SH-SY5Y (cell line): ENCODE results near the gene SGCD.

Source experiments
- GATA2 ChIP-seq: IDR thresholded peaks from 2 replicates; pipeline ENCODE4 v1.6.1; 2011; ENCODE audit warnings: mild to moderate bottlenecking, low read depth, low read length
- GATA3 ChIP-seq: IDR thresholded peaks from 2 replicates; pipeline ENCODE4 v1.6.1; 2011; ENCODE audit warnings: low read depth, mild to moderate bottlenecking, low read length, moderate library complexity

The SGCD gene

GRCh38 chr5:156597276-156597675 lies 270.3 kb downstream of the SGCD start:
- no peak for TF ChIP-seq GATA3
- no peak for TF ChIP-seq GATA2

DNA sequence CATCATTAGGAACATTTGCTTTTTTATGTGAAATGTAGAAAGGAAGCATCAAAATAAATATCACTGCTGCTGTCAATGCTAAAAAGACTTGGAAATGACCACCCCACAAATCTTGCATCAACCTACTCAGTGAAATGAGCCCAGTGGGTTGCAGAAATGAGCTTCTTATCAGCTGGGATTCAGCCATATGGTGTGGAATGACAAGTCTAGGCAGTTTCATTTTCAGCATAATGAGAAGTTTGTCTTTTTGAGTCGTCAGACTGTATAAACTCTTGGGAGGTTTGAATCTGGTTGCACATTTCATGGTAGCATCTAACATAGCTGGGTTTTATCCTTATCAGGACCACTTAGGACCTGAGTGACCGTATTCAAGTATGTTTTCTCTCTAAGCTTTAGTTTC lies 272.0 kb downstream of the SGCD start:
- no peak for TF ChIP-seq GATA3
- TF ChIP-seq GATA2 = no peak

DNA sequence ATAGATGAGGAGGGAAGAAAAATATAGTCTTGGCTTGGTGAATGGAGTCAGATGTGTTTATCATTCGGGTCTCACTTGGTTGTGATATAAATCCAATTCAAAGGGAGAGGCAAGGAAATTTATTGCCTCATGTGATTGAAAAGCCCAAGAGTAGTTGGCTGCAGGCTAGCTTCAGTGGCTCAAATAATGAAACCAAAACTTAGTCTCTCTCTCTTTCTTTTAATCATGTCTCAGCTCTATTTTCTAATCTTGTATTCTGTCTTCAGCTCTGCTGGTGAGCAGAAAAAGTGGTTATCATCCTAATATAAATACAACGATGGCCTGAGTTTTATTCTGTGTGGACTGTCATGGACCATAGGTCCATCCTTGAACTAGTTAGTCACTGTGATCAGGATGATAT lies 288.9 kb downstream of the SGCD start:
- TF ChIP-seq GATA2 (no peak), GATA3 (no peak)

GRCh38 chr5:156617426-156617825 lies 290.5 kb downstream of the SGCD start:
- TF ChIP-seq GATA2 (no peak), GATA3 (no peak)

GRCh38 chr5:156618601-156619000 lies 291.6 kb downstream of the SGCD start:
- no peak for TF ChIP-seq GATA3
- no peak for TF ChIP-seq GATA2

DNA sequence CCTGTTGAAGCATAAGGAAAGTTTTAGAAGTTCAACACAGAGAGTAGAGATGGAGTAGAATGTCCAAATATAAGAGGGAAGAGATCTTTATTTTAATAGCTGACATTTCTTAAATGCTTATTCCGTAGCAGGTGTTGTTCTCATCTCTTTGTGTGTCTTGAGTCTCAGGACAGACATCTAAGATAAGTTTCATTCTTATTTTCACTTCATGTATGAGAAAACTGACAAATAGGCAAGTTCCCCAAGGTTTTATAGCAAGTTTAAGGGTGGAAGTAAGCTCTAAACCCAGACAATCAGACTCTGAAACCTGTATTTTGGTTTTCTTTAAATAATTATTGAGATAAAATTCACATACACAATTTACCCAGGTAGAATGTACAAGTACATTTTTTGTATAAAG lies 294.8 kb downstream of the SGCD start:
- TF ChIP-seq GATA2 (no peak), GATA3 (no peak)

DNA sequence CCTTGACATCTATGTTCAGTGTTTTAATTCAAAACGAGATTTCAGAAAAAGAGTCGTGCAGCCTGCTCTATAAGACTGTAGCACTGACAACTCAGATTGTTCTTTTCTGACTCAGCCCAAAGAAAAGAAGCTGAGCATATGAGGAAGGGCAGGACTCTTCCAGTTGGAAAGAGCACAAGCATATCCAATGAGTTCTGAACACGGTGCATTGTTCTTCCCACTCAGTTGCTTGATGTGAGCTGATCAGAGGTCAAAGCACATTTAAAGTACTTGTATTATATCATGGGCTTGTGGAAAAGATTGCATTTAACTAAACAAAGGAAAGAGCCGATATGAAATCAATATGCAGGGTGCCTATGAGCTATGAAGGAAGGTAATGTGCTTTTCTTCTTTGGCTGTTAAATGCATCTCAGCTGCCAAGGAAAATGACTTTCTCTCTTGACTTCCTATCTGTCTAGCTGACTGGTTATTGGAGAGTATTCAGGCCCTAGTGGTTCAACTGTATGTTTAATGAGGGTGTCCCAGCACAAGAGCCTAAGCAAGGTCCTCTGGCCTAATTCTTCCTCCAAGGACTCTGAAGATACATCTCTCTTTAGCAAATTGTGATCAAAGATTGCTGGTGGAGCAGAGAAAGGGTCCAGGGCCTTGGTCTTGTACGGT lies 296.5 kb downstream of the SGCD start:
- TF ChIP-seq GATA2 (no peak), GATA3 (no peak)

- no peak for TF ChIP-seq GATA2
- TF ChIP-seq GATA3 = no peak
Measured at GRCh38 chr5:156624686-156625085, 297.7 kb downstream of the SGCD start.

DNA sequence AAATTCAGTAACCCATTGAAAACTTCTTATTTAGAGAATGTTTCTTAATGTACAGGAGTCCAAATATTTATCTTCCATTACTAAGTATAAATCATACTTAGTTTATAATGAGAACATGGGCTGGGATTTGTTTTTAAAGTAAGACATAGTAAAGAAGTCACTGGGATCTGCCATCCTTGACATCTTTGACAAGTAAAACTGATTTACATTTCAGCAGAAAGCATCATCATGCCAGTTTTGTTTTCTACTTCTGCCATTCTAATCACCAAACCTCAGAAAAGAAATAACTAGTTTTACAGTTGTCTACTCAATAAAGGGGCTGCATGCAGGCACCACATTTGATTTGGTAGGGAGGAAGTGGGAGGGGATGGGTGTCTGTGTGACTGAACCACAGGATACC lies 301.5 kb downstream of the SGCD start:
- no peak for TF ChIP-seq GATA3
- TF ChIP-seq GATA2 = no peak

- TF ChIP-seq GATA2 (no peak), GATA3 (no peak)
Measured at GRCh38 chr5:156631005-156631404, 304.0 kb downstream of the SGCD start.

DNA sequence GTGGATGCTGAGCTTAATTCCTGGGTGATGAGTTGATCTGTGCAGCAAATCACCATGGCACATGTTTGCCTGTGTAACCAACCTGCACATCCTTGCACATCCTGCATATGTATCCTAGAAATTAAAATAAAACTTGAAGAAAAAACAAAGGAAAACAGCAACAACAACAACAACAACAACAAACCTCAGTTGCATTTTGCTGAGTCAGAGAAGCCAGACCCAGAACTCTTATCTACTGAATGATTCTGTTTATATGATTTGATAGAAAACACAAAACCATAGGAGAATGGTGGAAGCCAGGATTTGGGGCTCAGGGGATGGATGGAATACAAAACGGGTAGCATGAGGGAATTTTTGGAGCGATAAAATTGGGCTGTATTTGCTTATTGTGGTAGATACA lies 307.3 kb downstream of the SGCD start:
- TF ChIP-seq GATA2 (no peak), GATA3 (no peak)

- no peak for TF ChIP-seq GATA3
- TF ChIP-seq GATA2 = no peak
Measured at GRCh38 chr5:156640691-156641241, 313.8 kb downstream of the SGCD start.

DNA sequence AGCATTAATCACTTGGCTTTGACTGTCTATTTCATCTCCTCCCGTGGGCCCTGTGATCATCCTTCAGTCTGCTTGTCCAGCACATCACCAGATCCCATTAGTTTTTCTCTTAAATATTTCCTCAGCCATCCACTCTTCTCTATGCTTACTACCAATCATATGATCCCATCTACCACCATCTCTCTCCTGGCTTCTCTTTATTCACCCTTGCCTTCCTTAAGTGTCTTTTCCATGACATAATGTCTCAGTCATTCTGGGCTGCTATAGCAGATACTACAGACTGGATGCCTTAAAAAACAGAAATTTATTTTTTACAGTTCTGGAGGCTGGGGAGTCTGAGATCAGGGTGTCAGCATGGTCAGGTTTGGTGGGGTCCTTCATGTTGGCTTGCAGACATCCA lies 314.7 kb downstream of the SGCD start:
- TF ChIP-seq GATA2 (no peak), GATA3 (no peak)

DNA sequence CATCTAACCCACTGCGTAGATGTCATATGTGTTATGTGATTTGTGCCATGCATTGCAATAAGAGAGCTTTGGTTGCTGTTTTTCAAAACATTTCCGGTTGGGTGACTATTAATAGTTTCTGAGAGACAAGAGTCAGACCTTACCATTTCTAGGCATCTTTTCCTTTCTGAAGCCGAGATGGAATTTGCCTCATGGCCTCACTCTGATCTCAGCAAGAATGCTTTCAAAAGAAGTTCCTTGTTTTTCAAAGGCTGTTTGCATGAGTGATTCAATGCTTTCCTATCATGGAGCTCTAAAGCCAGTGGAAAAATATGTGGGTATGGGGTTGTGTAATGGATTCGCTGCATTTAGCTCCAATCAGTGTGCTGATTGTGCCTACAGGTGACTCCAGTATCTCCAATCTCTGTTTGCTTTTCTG lies 320.1 kb downstream of the SGCD start:
- no peak for TF ChIP-seq GATA2
- no peak for TF ChIP-seq GATA3

DNA sequence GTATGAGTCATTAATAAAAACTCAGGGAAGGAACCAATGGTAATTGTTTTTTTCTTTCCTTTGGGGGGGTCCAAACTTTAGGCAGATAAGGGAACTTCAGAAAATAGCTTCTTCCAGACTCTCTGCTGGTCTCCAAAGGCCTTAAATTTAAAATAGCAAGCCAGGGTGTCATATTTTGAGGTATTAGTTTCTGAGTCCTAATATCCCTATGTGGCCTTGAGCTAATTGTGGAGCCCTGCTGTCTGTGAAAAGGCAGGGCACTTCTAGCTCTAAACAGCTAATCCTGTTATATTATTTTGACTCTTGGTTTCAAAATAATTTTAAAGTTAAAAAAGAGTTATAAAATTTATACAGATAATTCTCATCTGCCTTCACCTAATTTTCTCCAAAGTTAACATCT lies 327.5 kb downstream of the SGCD start:
- TF ChIP-seq GATA2 (no peak), GATA3 (no peak)

DNA sequence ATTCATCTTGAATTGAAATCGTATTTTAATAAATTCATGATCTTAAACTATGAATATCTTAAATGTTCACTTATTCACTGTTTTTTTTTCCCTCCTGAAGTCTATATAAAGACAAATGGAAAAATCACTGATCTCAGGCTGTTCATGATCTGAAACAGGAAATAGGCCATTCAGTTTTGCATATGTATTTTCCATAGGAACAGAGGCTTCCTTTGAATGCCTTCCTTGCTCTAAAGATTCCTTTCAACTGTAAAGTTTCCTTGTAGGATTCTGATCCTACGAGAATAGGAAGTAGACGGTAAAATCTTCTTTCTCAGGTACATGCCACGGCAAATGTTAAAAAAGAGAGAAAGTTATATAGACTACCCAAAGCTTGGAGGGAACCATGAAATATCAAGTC lies 328.8 kb downstream of the SGCD start:
- TF ChIP-seq GATA3 = no peak
- no peak for TF ChIP-seq GATA2

DNA sequence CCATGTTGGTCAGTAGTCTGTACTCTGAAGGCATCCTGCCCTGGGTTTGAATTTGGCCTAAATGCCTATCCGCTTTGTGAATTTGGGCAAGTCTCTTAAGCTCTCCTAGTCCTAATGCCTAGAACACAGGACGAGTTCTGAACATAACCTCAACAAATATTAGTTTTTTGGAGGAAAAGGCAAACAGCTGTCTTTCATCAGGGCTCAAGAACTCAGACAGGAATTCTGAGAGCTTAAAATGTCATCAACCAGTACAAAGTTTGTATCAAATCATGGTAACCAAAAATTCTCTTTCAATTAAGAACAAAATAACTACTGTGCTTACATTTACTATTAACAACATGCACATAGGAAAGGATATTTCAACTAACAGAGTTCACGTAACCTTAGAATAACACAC lies 340.7 kb downstream of the SGCD start:
- TF ChIP-seq GATA2 = no peak
- no peak for TF ChIP-seq GATA3
